HEK293 (cell line): ENCODE results near the gene OPCML.

ENCODE experiments used
- FEZF1 ChIP-seq: fragments of 450-650 bp; formaldehyde crosslinking; IDR thresholded peaks from 2 replicates; pipeline ENCODE4 v1.5.1; 2016; ENCODE audit warnings: missing biosample characterization, missing genetic modification characterization
- ZNF146 ChIP-seq: fragments of 450-650 bp; formaldehyde crosslinking; IDR thresholded peaks from 2 replicates; pipeline ENCODE4 v1.5.1; 2016; ENCODE audit warnings: missing biosample characterization, missing genetic modification characterization
- TF ChIP-seq, protein P1 (sequence below): fragments of 450-650 bp; formaldehyde crosslinking; IDR thresholded peaks from 2 replicates; pipeline ENCODE4 v1.5.1; 2017; ENCODE audit warnings: missing biosample characterization, missing genetic modification characterization
- TF ChIP-seq, protein P2 (sequence below): fragments of 450-650 bp; formaldehyde crosslinking; IDR thresholded peaks from 2 replicates; pipeline ENCODE4 v1.5.1; 2016; ENCODE audit warnings: missing biosample characterization, missing genetic modification characterization
- TF ChIP-seq, protein P3 (sequence below): fragments of 450-650 bp; formaldehyde crosslinking; IDR thresholded peaks from 2 replicates; pipeline ENCODE4 v1.5.1; 2017; ENCODE audit warnings: missing biosample characterization, missing genetic modification characterization

DNA sequence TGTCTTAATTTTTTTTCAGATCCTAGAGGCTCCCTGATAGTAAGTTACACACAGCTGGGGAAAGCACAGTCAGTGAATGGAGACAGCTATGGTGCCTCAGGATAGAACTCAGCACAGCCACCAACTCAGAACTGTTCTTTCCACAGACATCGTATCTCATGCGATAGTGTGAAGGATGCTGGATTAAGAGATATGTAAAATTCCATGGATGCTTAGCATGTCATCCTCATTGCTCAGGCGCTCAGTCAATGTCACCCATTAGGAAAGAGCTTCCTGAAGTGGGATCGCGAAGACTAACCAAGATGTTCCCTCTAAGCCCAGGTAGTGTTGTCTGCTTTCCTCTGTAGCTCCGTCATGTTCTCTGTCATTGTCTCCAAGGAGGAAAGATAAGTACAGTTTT lies 1000.4 kb downstream of the OPCML start:
- TF ChIP-seq FEZF1 (tag by site-specific recombination) (no peak), ZNF146 (tag by site-specific recombination) (no peak)
- TF ChIP-seq, protein P1, sequence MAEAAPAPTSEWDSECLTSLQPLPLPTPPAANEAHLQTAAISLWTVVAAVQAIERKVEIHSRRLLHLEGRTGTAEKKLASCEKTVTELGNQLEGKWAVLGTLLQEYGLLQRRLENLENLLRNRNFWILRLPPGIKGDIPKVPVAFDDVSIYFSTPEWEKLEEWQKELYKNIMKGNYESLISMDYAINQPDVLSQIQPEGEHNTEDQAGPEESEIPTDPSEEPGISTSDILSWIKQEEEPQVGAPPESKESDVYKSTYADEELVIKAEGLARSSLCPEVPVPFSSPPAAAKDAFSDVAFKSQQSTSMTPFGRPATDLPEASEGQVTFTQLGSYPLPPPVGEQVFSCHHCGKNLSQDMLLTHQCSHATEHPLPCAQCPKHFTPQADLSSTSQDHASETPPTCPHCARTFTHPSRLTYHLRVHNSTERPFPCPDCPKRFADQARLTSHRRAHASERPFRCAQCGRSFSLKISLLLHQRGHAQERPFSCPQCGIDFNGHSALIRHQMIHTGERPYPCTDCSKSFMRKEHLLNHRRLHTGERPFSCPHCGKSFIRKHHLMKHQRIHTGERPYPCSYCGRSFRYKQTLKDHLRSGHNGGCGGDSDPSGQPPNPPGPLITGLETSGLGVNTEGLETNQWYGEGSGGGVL (tag by site-specific recombination) = no peak
- TF ChIP-seq, protein P2, sequence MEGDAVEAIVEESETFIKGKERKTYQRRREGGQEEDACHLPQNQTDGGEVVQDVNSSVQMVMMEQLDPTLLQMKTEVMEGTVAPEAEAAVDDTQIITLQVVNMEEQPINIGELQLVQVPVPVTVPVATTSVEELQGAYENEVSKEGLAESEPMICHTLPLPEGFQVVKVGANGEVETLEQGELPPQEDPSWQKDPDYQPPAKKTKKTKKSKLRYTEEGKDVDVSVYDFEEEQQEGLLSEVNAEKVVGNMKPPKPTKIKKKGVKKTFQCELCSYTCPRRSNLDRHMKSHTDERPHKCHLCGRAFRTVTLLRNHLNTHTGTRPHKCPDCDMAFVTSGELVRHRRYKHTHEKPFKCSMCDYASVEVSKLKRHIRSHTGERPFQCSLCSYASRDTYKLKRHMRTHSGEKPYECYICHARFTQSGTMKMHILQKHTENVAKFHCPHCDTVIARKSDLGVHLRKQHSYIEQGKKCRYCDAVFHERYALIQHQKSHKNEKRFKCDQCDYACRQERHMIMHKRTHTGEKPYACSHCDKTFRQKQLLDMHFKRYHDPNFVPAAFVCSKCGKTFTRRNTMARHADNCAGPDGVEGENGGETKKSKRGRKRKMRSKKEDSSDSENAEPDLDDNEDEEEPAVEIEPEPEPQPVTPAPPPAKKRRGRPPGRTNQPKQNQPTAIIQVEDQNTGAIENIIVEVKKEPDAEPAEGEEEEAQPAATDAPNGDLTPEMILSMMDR (tag by site-specific recombination) = no peak
- TF ChIP-seq, protein P3, sequence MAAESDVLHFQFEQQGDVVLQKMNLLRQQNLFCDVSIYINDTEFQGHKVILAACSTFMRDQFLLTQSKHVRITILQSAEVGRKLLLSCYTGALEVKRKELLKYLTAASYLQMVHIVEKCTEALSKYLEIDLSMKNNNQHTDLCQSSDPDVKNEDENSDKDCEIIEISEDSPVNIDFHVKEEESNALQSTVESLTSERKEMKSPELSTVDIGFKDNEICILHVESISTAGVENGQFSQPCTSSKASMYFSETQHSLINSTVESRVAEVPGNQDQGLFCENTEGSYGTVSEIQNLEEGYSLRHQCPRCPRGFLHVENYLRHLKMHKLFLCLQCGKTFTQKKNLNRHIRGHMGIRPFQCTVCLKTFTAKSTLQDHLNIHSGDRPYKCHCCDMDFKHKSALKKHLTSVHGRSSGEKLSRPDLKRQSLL (tag by site-specific recombination) = no peak
